CD4-positive, alpha-beta T cell treated with Interferon gamma for 1 hour (primary cell): ENCODE results near the gene AK2.

ENCODE experiments used
- DNase-seq: peaks from one replicate; pipeline ENCODE4 v3.0.0-alpha.2; 2020

The AK2 gene

DNA sequence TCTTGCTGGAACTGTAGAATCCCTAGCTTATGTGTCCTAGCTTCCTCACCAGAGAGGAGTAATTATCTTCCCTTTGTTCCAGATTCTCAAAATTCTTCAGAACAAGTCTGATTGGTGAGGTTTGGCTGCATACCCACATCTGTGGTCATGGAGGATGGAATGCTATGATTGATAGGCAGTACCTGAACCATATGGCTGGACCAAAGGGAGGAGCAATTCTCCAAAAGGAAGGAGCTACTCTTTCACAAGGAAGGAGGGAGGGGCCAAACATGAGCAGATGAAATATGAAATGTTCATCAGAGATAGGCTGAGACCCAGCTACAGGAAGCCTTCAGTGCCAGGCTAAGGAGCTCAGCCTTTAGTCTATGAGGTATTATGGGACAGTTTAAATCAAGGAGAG lies 67.1 kb downstream of the AK2 start:
- no peak for DNase-seq

DNA sequence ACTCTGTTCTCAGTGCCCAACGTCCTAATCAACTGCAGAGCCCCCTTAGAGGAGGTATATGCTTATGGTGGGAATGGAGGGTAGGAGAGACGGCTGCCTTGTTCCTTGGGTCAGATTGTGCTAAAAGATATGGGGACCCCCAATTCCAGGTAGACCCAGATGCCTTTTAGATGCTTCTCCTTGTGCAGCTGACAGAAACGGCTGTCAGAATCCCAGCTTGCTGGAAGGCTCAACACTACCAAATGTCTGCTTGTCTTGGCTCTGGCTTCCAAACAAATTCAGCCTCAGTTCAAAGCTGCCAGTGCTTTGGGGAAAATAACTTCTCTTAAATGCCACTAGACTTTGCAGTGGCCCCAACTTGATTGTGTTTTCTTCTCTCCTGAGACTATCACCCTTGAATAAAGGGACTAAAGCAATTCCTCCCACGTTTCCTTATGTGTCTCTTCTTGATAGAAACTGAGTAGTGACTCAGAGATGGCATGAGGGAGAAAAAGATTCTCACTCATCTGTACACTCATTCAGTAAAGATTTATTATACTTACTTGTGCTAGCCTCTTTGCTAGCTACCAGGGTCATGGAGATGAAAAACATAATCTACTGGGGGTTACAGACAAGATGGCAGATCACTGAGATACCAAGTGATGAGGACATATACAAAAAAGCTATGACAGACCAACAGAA lies 68.7 kb downstream of the AK2 start:
- no peak for DNase-seq

DNA sequence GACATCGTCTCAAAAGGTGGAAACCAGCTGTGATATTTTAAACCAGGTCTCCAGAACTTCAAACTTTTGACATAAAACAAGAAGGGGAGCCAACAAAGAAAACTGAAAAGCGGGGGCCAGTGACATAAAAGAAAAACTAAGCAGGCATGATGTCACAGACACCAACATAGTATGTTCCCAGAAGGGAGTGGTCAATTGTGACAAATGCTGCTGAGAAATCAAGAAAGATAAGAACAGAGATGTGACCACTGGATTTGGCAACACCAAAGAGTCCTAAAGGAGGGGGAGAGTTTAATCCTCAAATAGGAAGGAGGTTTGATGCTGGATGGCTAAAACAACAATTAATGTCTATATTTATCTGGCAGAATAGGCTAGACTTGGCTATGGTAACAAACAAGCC lies 69.8 kb downstream of the AK2 start:
- no peak for DNase-seq

DNA sequence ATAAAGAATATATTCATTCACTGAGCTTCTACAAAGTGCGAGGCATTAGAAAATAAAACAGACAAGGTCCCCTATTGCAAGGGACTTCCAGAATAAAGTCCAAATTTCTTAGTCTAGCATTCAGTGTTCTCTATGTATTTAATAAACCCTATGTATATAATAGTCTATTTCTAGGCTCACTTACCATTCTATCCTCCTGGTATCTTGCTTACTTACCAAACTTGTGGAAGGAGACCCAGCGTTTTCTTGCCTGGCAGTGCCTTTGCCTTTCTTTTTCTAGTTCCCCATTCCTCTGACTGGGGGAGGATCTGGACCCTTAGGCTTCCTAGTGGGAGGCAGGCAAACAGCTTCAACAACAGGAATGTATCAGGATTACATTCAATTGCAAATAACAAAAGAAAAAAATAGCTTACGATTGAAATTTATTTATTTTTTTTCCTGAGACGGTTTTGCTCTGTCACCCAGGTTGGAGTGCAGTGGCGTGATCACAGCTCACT lies 71.4 kb downstream of the AK2 start:
- no peak for DNase-seq

DNA sequence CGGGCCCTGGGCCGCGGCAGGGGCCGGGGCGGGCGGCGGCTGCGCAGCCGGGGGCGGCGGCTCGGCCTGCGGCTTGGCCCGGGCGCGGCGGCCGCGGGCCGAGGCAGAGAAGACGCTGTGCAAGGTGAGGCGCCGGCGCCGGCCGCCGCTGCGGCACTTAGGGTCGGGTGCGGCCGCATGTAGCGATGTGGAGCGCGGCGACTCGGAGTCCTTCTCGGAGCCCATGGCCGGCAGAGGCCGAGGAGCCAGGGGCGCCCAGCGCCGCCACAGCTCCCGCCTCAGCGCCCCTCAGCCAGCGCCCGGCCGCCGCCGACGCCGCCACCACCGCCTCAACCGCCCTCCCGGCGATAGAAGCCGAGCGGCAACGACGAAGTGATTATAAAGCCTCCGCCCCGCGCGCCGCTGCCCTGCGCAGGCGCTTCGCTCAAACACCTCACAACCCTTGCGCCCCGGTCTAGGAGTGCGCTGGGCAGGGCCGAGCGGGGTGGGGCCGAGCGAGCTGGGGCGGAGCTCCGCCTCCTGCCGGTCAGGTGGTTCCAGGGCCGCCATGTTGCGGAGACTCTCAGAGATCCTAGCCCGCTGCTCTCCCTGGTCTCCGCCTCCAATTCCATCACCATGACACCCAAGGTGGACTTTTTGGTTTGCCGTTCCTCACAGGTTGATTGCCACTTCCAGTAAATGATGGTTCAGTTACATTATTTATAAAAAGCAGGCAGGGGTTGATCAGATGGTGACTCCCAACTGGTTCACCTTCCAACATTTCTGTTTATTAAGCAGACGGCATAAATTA lies 72.0 kb downstream of the AK2 start, which contains the start of gene RNF19B:
Gene RNF19B (minus strand): TSS at position 349 of the 790 bp plus-strand sequence. CDS start 124 bp downstream, at position 225.
- DNase-seq, result peak; percentile 96

DNA sequence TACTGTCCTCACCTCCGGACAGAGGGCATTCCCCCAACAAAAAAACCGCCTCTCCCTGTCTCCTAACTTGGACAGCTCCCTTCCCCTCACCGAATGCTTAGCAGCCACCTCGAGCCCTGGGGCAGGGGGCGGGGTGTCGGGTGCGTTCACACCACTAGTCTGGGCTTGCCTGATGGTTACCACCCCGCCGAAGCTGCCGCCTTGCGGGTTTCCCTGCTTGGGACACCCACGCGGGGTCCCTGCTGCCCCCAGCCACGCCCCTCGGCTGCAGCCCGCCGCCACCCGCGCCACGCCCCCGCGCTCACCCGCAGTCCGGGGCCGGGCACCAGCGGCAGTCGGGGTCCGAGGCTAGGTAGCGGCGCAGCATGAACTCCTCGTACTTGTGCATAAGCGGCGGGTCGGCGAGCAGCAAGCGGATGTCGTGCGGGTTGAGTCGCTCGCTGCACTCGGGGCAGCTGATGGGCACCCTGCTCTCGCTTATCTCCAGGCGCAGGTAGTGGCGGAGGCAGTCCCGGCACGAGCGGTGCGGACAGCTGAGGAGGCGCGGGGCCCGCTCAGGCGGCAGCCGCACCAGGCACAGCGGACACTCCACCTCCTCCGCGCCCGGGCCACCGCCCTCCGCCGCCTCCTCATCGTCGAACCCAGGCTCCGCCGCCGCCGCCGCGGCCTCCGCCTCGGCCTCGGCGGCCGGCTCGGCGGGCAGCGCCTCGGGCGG lies 72.8 kb downstream of the AK2 start:
- DNase-seq, result peak; percentile 63

DNA sequence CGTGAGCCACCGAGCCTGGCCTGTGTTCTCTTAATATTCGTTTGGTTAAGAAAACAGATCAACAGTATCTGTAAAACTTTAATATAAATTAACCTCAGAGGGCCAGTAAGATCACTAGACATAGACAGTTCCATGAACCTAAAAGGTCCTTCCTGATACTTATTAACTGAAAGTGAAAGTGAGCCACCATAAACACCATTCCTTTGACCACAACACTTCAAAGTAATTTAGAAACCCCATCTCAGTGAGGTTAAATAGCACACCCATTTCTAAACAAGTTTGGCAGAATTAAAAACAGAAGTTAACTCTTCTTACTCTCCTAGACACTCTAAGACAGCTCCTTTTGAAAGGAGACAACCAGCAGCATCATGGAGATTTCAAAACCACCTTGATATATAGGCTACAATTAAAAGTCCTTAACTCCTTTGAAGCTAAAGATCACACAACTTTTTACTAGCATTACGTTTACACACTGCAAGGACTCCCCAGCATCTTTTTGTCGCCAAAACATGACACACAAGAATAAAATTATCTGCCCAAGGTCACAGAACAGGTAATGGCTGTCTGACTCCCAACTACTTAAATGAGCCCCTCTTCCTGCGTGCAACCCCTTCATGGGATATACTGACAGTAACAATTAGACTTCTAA lies 74.3 kb downstream of the AK2 start:
- no peak for DNase-seq

DNA sequence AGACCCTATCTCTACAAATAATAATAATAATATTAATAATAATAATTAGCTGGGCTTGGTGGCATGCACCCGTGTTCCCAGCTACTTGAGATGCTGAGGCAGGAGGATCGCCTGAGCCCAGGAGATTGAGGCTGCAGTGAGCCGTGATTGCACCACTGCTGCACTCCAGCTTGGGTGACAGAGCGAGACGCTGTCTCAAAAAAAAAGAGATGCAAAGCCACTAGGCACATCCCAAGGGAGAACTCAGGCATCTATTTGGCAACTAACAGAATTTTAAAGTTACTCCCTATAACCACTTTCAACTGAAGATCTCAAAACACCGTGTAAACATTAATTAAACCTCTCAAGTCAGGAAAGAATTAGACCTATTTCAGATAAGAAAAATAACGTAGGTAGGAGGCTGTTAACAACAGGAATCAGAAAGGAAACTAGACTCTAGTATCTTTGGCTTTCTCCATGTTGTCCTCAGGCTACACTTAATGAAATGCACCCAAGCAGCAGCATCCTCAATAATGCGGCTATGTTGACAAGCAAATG lies 75.8 kb downstream of the AK2 start:
- DNase-seq, result no peak

DNA sequence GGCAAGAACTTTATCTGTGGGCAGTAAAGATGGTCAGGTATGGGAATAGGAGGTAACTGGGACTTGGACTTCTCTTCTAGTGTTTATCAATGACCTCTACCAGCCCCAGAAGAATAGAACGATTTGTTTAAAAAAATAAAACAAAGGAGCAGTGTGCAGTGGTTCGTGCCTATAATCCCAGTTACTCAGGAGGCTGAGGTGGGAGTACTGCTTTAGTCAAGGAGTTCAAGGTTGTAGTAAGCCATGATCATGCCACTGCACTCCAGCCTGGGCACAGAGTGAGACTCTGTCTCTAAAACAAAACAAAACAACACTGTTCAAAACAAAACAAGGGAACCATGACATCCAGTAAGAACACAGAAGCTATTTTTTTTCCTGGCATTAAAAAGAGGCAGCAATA lies 76.3 kb downstream of the AK2 start:
- no peak for DNase-seq

DNA sequence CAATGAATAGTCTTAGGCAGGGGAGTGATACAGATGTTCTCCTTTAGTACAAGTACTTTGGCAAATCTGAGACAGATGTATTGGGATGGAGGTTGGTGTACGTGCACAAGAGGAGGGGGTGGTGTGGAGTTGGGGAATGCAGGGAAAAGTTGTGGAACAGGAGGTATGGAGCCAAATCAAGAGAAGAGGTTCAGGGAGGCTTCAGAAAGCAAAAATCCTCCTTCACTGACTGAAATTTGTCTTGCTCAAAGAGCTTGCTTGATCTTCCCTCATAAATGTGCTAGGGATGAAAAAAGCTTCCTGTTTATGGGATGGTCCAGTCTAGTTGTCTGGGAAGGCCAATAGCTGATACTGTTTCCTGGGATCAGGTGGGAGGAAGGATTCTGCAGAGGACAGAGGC lies 77.9 kb downstream of the AK2 start:
- DNase-seq, result no peak
